GM19468 (cell line): ENCODE results near the gene TM9SF1.

ENCODE experiments used
- ATAC-seq: cut with Tn5 transposase; IDR thresholded peaks from one replicate; pipeline ENCODE4 v1.9.1; 2021; ENCODE audit warnings: mild to moderate bottlenecking, moderate library complexity, moderate number of reproducible peaks; ENCODE audit not compliant: unreplicated experiment; ENCODE audit errors: extremely low read depth

Gene TM9SF1

GRCh38 chr14:24195186-24196070, at the start of gene TM9SF1:
Gene TM9SF1, minus strand, starts transcription at chr14:24195441. Its CDS starts 422 bp downstream, at chr14:24195019.
- peak; percentile 63 for ATAC-seq

- no peak for ATAC-seq
Measured at GRCh38 chr14:24243336-24243836, 48.1 kb upstream of the TM9SF1 start.

GRCh38 chr14:24241829-24242443, 46.7 kb upstream of the TM9SF1 start:
- ATAC-seq: peak; percentile 70

- no peak for ATAC-seq
Measured at GRCh38 chr14:24240110-24240918, 45.1 kb upstream of the TM9SF1 start.

- no peak for ATAC-seq
Measured at GRCh38 chr14:24238527-24239037, 43.3 kb upstream of the TM9SF1 start.

- ATAC-seq: no peak
Measured at GRCh38 chr14:24238123-24238522, 42.9 kb upstream of the TM9SF1 start.

GRCh38 chr14:24237463-24237955, 42.3 kb upstream of the TM9SF1 start:
- no peak for ATAC-seq

GRCh38 chr14:24236689-24237462, 41.6 kb upstream of the TM9SF1 start:
- no peak for ATAC-seq

GRCh38 chr14:24235804-24236688, 40.8 kb upstream of the TM9SF1 start:
- no peak for ATAC-seq

GRCh38 chr14:24234095-24235005, 39.1 kb upstream of the TM9SF1 start:
- no peak for ATAC-seq

- ATAC-seq: no peak
Measured at GRCh38 chr14:24233538-24233866, 38.3 kb upstream of the TM9SF1 start.

- ATAC-seq: peak; percentile 19
Measured at GRCh38 chr14:24232645-24233537, 37.6 kb upstream of the TM9SF1 start, which contains the start of gene GMPR2. Gene GMPR2, plus strand, starts transcription at chr14:24232929. Its CDS starts 325 bp downstream, at chr14:24233254.

GRCh38 chr14:24232121-24232644, 36.9 kb upstream of the TM9SF1 start, which contains the start of gene NEDD8:
Gene NEDD8, minus strand, starts transcription at chr14:24232367. Its CDS starts 100 bp downstream, at chr14:24232267.
- peak; percentile 82 for ATAC-seq

GRCh38 chr14:24231263-24232120, 36.3 kb upstream of the TM9SF1 start:
- ATAC-seq: no peak

- ATAC-seq: no peak
Measured at GRCh38 chr14:24228902-24229301, 33.7 kb upstream of the TM9SF1 start.
